Mucosa of rectum (tissue), 2 donors: Measurements from ENCODE around the gene BMAL2.

ENCODE experiments used
- H3K27ac ChIP-seq, 2 donors: one replicate each; pipeline ENCODE4 v1.7.0; 2013; ENCODE audit warnings: inconsistent platforms in 2 of 2, low read depth in 2 of 2, low read length in 2 of 2
- H3K27me3 ChIP-seq, 2 donors: one replicate each; pipeline ENCODE4 v1.7.0; 2013; ENCODE audit warnings: low read length in 2 of 2; ENCODE audit not compliant: control insufficient read depth in 2 of 2, insufficient read depth in 2 of 2
- H3K36me3 ChIP-seq, 2 donors: one replicate each; pipeline ENCODE4 v1.7.0; 2013; ENCODE audit warnings: low read length in 2 of 2; ENCODE audit not compliant: control insufficient read depth in 2 of 2, insufficient read depth in 2 of 2
- H3K4me1 ChIP-seq, 2 donors: one replicate each; pipeline ENCODE4 v1.7.0; 2013; ENCODE audit warnings: low read length in 2 of 2, mild to moderate bottlenecking in 1 of 2; ENCODE audit not compliant: control insufficient read depth in 2 of 2, insufficient read depth in 2 of 2
- H3K4me3 ChIP-seq, 2 donors: one replicate each; pipeline ENCODE4 v1.7.0; 2013; ENCODE audit warnings: low read length in 2 of 2
- H3K9ac ChIP-seq, 2 donors: one replicate each; pipeline ENCODE4 v1.7.0; 2013; ENCODE audit warnings: low read length in 2 of 2, low read depth in 1 of 2, mild to moderate bottlenecking in 1 of 2
- H3K9me3 ChIP-seq, 2 donors: one replicate each; pipeline ENCODE4 v1.7.0; 2013; ENCODE audit warnings: low read length in 2 of 2; ENCODE audit not compliant: control insufficient read depth in 2 of 2
- donor health status: healthy.
- donor health status: Normal muscosa, but diverticular disease.

Gene BMAL2

DNA sequence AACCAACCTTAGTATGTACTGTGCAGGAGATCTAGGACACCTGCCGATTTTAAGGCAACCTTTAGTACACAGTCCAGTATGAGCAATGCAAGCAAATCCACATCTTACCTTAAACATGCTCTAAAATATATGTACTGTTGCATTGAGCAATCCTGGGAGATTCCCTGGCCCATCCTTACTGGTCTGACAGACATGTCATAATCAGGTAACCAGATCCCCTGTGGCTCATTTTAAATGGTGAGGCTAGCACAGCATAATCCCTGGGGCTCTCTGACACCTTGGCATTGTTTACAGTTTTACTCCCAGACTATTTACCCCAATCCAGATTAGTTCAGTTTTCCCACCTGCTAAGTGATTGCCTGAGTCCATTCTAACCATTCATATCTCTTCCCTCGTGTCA lies 15.1 kb downstream of the BMAL2 start:
- no peak overlapping the region for H3K27ac ChIP-seq
- H3K9ac ChIP-seq = no peak overlapping the region
- H3K27me3 ChIP-seq = no peaks in the 10 kb centered on the region

DNA sequence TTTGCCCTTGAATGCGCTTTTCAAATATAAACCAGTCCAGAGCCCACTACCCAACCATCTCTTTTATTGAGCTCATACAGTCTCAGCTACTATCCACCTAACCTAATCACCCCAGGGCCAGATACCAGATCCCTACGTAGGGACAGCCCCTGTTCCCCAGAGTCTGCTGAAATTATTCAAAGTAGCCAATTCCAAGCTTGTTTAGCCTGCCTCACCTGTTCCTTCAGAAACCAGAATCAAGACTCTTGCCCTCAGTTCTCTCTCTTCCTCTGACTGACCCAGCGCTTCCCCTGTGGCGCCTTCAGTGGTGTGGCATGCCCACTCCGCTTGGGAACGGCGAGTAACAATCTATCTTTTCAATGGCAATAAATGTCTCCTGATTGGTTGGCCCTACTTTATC lies 18.8 kb downstream of the BMAL2 start:
- no peaks in the 10 kb centered on the region for H3K4me1 ChIP-seq
- no peak overlapping the region for H3K27ac ChIP-seq
- H3K4me3 ChIP-seq = no peak overlapping the region
- H3K9ac ChIP-seq = no peak overlapping the region
- no peaks in the 10 kb centered on the region for H3K27me3 ChIP-seq
- H3K36me3 ChIP-seq = no peaks in the 10 kb centered on the region
- no peaks in the 10 kb centered on the region for H3K9me3 ChIP-seq

More for the DNA sequence above, 15.1 kb downstream of the BMAL2 start:
- no peak overlapping the region for H3K4me3 ChIP-seq
- H3K36me3 ChIP-seq = no peaks in the 10 kb centered on the region
- no peaks in the 10 kb centered on the region for H3K4me1 ChIP-seq
- no peaks in the 10 kb centered on the region for H3K9me3 ChIP-seq

DNA sequence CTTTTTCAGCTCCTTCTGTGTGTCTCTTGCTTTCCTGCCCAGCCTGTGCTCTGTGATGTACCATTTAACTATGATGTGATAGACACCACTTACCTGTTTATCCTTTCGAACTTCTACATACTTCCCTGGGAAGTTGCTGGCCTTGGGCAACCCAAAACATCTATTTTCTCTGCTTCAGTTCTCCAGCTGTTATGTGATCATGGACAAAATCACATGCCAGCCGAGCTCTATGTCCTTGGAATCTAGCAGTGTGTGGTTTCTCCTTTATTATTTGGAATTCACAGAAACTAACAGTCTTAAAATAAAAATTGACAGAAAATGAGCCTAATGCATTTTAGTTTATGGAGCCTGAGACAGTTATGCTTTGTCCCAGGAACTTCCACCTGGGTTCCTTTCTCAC lies 22.9 kb downstream of the BMAL2 start:
- Histone ChIP-seq H3K36me3 (no peaks in the 10 kb centered on the region), H3K27ac (no peak overlapping the region), H3K4me1 (no peaks in the 10 kb centered on the region), H3K9me3 (no peaks in the 10 kb centered on the region), H3K9ac (no peak overlapping the region), H3K27me3 (no peaks in the 10 kb centered on the region), H3K4me3 (no peak overlapping the region)

DNA sequence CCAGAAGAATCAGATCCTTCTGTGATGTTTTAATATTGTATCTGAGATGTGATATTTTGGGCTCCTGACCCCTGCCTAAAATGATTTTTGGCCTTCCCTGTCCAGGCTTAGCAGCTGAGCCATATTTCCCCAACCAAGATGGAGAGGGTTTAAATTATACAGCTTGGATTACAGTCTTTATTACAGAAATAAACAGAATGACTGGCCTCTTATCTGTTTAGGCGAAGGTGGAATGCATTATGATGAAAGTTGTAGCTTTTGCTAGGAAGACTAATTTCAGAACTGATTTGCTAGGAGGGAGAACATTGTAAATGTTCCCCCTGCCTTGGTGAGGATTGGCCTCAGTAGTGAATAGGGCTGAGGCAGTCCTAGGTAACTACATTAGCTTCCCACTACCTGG lies 23.3 kb downstream of the BMAL2 start:
- Histone ChIP-seq H3K36me3 (no peaks in the 10 kb centered on the region), H3K9me3 (no peaks in the 10 kb centered on the region), H3K4me3 (no peak overlapping the region), H3K27ac (no peak overlapping the region), H3K27me3 (no peaks in the 10 kb centered on the region), H3K4me1 (no peaks in the 10 kb centered on the region), H3K9ac (no peak overlapping the region)

DNA sequence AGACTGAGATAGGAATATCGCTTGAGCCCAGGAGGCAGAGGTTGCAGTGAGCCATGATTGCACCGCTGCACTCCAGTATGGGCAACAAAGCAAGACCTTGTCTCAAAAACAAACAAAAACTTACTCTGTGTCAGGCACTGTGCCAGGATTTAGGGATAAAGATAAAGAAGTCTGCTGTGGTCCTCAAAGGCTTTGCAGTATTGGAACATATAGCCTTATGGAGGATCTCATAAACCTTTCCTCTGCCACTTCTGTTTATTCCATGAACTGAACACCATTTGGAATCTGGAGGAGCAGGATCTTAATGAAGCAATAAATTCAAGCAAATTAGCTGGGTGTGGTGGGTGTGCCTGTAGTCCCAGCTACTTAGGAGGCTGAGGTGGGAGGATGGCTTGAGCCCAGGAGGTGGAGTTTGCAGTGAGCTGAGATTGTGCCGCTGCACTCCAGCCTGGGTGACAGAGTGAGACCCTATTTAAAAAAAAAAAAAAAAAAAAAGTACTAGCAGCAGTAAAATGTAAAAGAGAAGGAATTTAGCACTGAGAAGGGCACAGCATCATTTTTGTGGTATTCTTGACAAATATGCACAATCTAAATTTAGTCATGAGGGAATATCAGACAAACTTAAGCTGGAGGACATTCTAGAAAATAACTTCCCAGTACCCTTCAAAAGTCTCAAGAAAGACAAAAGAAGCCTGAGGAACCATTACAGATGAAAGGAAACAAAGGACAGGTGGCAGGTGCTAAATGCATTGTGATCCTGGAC lies 27.1 kb downstream of the BMAL2 start:
- Histone ChIP-seq H3K4me3 (no peak overlapping the region), H3K9ac (no peak overlapping the region), H3K9me3 (no peaks in the 10 kb centered on the region), H3K27ac (no peak overlapping the region), H3K4me1 (no peaks in the 10 kb centered on the region), H3K27me3 (no peaks in the 10 kb centered on the region), H3K36me3 (no peaks in the 10 kb centered on the region)

DNA sequence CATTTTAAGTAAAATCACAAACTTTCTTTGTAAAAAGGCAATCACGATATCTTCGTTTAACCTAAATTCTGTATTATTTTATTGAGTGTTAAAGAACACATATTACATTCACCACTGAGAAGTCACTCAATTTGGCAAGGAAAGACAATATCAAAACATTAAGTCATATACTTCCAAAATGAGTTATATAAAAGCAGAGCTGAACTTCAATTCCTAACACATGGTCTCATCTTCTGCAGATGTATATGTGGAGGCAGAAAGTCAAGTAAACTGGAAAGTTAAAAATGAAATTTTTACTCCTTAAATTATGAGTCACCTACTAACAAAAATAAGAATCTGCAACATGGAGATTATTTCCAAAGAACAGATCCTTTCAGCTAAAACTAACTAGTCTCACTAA lies 28.7 kb downstream of the BMAL2 start:
- H3K36me3 ChIP-seq = no peaks in the 10 kb centered on the region
- no peaks in the 10 kb centered on the region for H3K27me3 ChIP-seq
- no peak overlapping the region for H3K9ac ChIP-seq
- no peaks in the 10 kb centered on the region for H3K4me1 ChIP-seq
- no peak overlapping the region for H3K4me3 ChIP-seq
- H3K27ac ChIP-seq = no peak overlapping the region
- H3K9me3 ChIP-seq = no peaks in the 10 kb centered on the region

DNA sequence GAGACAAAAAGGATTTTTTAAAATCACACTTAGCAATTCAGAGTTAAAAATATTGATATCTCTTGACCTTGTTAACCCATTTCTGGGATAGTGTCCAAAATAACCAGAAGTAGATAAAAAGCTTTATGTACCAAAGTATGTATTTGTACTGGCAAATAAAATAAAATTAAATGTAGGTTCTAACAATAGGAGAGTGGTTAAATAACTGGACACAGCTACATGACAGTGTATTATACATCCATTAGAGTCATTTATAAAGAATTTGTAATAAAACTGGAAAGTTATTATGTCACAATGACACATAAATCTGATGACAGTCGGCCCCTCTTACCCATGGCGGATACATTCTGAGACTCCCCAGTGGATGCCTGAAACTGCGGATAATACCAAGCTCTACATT lies 34.0 kb downstream of the BMAL2 start:
- Histone ChIP-seq H3K27ac (no peak overlapping the region), H3K36me3 (no peaks in the 10 kb centered on the region), H3K9ac (no peak overlapping the region), H3K9me3 (no peaks in the 10 kb centered on the region), H3K4me1 (no peaks in the 10 kb centered on the region), H3K27me3 (no peaks in the 10 kb centered on the region), H3K4me3 (no peak overlapping the region)

DNA sequence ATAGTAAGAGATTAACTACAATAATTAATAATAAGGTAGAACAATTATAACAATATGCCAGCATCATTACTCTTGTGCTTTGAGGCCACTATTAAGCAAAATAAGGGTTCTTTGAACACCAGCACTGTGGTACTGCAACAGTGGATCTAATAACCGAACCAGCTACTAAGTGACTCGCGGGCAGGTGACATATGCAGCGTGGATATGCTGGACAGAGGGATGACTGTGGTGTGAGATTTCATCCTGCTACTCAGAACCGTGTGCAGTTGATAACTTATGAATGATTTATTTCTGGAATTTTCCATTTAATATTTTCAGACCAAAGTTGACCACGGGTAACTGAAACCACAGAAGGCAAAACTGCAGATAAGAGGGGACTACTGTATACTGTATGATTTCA lies 34.4 kb downstream of the BMAL2 start:
- Histone ChIP-seq H3K9ac (no peak overlapping the region), H3K4me3 (no peak overlapping the region), H3K9me3 (no peaks in the 10 kb centered on the region), H3K27ac (no peak overlapping the region), H3K36me3 (no peaks in the 10 kb centered on the region), H3K27me3 (no peaks in the 10 kb centered on the region), H3K4me1 (no peaks in the 10 kb centered on the region)

DNA sequence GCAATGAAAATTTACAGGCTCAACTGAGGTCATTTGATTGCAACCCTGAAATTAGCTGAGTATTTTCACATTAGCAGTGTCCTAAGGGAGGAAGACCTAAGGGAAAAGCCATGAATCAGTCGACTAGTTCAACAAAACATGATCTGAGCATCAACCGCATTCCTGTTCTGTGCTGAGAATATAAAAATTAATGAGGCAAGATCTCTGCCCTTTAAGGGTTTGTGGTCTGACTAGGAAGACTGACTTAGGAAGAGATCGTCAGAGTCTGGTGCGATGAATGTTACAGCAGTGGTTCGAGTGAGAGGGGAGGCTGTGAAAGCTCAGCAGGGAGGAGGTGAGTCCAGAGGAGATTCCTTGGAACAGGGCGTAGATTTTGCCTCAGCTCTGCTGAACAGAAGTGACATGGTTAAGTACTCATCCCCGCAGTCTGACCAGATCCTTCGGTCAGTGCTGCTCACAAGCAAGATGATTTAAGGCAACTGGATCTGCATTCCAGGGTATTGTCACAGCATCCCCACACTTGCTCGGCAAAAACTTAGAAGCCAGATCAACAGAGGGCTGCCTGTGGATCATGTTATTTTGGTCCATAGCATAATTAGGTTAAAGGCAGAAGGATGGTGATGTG lies 49.6 kb downstream of the BMAL2 start:
- H3K27ac ChIP-seq = no peak overlapping the region
- H3K9me3 ChIP-seq = no peaks in the 10 kb centered on the region
- no peaks in the 10 kb centered on the region for H3K27me3 ChIP-seq
- H3K4me1 ChIP-seq = no peaks in the 10 kb centered on the region
- no peak overlapping the region for H3K9ac ChIP-seq
- no peak overlapping the region for H3K4me3 ChIP-seq
- H3K36me3 ChIP-seq = no peaks in the 10 kb centered on the region
